HG03378 (cell line): ENCODE data around the gene SUCO.
"Not testable (repeated sequence)": the region's sequence is repeated elsewhere in the genome, so short reads cannot be mapped to it uniquely, and the experiment has no call there.

Experiments used
- ATAC-seq: cut with Tn5 transposase; IDR thresholded peaks from one replicate; pipeline ENCODE4 v1.9.1; 2021; ENCODE audit warnings: mild to moderate bottlenecking, moderate library complexity; ENCODE audit not compliant: unreplicated experiment

The SUCO gene

DNA sequence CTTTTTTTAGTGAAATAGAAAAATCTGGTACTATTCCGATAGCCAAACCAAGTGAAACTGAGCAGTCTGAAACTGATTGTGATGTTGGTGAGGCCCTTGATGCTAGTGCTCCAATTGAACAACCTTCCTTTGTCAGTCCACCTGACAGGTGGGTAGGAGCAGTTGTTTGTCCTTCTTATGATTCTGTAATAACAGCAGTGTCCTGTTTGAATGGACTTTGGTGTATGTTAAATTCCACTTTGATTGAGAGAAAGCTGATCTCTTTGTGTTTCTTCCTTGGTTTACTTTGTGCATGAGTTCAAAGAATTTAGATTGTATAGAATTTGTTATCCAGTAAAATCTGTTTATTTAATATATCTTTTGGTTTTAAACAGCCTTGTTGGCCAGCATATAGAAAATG is 24.3 kb downstream of the SUCO start:
- no peak for ATAC-seq

DNA sequence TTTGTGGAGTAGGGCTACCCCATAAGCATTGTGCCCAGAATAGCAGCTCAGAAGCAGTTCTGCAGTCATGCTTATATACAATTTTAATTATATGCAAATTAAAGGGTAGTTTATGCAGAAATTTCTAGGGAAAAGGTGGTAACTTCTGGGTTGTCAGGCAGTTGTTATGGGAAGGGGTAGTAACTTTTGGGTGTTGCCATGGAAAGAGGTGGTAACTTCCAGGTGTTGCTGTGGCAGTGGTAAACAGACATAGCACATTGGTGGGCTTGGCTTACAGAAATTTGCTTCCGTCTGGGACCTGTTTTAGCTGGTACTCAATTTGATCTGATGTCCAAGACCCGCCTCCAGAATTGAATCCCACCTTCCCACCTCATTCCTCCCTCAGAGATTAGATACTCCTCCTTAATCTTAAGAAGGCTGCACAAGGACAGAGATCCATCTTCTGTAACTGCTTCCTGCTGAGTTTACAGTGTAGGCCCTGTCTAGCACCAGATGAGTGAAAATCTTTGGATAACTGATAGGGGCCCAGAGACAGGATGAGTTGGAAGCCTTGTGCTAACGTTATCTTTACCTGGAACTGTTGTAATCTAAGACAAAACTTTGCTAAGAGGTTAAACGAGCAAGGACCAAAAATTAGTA is 26.7 kb downstream of the SUCO start:
- ATAC-seq: no peak

DNA sequence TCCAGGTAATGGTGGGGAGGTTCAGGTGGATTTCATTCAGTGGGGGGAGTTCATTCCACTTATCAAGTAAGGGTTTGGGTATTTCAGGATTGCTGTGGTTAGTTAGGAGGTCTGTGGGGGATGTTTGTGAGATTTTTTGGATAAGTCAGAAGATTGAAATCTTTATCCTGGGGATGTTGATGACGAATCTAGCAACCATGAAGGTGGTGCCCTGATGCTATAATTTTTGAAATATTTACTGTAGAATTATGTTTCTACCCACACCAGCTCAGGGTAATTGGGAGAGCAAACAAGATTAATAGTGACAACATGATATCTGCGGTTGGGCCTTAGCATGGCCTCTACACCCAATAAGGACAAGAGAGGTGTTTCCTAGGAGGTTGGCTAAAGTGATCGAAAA is 28.3 kb downstream of the SUCO start:
- no peak for ATAC-seq

DNA sequence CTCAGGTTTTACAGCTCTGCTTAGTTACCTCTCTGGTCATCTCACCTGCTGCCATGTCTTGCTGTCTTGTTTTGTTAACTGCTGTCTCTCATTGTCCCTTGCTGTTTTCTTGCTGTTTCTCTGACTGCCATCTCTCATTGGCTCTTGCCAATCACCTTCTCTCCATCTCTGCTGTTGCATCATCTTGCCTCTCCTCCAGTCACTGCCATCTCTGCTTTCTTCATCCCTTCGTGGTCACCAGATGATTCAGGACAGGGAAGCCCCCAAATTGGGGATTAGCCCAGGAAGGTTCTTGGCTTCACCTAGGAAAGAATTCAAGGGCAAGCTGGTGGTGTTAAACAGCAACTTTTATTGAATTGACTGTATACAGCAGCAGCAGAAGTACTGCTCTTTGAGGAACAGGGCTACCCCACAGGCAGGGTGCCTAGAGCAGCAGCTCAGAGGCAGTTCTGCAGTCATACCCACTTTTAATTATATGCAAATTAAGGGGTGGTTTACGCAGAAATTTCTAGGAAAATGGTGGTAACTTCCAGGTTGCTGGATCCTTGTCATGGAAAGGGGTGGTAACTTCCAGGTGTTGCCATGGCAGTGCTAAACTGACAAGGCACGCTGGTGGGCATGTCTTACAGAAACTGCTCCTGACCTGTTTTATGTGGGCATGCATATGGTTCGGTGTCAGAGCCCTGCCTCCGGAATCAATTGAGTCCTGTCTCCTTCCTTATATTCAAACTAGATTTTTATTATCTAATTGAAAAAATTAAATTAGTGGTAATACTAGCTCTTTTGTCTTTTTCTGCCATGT is 33.4 kb downstream of the SUCO start:
- no peak for ATAC-seq

DNA sequence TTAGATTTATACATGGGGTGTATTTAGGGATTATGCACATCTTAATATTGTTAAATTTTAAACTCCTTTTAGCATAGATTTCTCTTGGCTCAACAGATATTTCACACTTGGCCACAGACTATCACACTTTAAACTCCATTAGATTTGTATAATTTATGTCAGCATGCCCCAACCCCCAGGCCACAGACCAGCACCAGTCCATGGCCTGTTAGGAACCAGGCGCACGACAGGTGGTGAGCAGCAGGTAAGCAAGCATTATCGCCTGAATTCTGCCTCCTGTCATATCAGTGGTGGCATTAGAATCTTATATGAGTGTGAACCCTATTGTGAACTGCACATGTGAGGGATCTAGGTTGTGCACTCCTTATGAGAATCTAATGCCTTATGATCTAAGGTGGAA is 34.8 kb downstream of the SUCO start:
- ATAC-seq: no peak

DNA sequence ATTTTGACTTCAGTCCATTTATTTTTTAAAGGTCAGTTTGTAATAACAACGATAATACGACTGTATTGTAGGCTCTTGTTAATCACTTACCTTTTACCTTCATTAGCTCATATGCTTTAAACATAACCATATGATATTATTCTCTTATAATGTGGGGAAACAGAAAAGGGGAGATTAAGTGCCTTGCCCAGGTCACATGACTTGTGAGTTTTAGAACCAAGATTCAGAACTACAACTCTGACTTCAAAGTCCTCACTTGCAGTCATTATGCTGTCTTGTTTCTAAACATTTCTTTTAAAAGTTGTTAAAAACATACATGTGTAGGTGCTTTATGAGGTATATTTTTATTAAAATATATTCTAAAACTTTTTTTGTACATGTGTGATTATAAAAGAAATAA is 41.1 kb downstream of the SUCO start:
- no peak for ATAC-seq

DNA sequence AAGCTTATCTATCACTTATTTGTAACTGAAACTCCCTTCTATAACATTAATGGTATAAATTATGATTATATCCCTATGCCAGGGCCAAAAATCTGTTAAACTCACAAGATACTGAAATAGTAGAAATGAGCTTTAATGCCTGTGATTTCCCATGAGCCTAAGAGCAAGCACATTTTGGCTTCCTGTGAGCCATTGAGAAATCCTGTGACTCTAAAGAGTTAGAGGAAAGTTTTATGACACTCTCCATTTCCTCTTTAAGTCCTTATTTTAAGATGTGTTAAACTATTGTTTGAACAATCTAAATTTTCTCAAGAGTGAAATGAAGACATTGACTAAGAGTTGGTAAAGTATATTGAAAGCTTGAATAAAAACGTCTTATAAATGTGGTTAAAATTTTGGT is 45.6 kb downstream of the SUCO start:
- no peak for ATAC-seq

DNA sequence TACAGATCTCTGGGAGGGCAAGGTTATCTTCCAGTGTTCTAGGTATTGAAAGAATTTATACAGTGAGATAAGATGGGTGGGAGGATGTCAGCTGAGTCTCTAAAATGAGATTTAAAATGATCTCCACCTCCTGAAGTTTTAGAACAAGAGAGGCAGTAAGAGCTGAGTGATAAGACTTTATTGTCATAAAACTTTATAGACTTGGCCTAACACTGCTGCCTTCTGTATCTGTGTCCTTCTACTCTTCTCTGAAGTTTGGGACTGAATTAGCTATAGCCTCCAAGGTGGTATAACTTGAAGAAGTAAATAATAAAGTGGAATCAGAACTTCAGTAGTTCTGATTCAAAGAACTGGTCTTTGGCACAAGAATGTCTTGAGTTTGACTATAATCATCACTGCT is 48.3 kb downstream of the SUCO start:
- no peak for ATAC-seq

DNA sequence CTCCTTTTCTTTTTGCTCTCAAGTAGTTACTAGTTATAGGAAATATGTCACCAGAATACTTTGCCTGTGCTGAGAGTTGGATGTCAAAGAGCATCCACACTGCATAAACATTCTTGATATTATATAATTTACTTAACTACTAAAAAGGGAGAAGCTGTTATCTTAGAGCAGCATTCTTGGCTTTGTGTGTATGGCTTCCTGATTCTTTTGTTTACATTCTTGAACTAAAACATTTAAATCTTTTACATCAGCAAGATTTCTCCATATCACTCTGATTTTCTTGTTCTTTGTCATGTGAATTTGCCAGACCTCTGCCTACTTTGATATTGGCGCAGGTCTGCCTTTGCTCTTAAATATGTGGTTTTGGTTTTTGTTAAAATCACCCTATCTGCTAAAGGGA is 48.8 kb downstream of the SUCO start:
- no peak for ATAC-seq

DNA sequence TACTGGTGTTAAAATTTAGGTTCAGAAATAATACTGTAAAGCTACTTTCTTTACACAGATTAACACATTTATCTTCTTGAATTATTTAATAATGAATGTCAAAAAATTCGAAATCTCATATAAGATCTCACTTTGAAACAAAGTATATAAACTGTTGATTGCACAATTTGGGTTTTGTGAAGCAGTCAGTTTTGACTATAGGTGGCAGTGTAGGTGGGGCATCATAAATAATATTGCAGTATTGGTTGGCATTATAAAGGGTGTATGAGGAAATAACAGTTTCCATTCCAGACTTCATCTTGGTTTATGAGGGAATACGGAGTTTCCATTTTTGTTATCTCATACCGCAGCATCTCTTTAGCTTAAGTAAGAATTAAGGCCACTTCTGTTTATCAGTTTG is 49.9 kb downstream of the SUCO start:
- no peak for ATAC-seq

DNA sequence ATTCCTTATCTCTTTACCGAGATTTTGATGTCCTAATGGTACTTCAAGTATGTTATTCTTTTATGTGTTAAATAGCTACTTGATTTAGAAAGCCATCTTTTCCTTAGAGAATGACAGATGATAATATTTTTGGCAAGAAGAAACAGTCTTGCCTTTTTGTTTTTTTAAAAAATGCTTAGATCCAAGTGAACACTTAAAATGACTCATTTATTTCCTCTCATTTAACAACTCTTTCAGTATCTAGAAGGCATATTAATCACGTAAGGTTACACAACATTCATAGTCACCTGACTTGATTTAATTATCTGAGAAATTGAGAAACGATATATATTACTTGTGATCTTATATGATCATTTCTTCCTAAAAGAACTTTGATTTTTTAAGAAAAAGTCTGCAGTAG is 52.4 kb downstream of the SUCO start:
- no peak for ATAC-seq

DNA sequence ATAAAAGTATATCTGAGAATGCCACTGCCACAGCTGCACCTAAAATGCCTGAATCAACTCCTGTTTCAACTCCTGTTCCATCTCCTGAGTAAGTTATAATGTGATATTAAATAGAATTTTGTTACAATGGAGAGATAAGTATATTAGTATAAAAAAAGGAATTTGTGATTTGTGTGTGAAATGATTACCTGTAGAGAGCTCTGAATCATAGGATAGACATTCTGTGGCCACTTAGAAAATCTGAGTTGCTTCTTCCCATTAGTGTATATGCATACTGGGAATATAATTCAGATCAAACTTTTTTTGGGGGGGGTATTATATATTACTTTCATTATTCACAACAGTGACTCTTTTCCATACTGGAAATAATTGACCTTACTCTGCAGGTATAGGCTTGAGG is 52.9 kb downstream of the SUCO start:
- no peak for ATAC-seq

DNA sequence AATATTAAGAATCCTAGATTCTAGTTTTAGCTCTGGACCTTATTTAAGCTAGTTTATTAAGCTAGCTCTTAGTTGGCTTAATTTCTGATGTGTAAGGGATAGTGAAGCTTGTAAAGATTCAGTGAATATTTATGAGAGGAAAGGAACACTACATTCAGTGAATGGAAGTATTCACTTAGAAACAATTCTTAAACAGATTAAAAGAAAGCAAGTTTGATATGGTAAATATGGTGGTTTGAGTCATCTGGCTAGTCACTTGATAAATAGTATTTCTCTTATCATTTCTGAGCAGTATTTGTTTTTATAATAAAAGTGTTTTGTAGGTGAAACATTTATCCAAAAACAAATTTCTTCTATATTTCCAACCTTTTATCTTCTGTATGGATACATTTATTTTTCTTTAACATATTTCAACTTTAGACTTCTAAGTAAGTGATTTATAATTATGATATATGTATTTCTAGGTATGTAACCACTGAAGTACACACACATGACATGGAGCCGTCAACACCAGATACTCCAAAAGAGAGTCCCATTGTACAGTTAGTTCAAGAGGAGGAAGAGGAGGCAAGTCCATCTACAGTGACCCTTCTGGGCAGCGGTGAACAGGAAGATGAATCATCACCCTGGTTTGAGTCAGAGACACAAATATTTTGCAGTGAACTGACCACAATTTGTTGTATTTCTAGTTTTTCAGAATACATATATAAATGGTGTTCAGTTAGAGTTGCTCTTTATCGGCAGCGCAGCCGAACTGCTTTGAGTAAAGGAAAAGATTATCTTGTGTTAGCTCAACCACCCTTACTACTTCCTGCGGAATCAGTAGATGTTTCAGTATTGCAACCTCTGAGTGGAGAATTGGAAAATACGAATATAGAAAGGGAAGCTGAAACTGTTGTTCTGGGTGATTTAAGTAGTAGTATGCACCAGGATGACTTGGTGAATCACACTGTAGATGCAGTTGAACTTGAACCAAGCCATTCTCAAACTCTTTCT is 55.6 kb downstream of the SUCO start:
- ATAC-seq: no peak

DNA sequence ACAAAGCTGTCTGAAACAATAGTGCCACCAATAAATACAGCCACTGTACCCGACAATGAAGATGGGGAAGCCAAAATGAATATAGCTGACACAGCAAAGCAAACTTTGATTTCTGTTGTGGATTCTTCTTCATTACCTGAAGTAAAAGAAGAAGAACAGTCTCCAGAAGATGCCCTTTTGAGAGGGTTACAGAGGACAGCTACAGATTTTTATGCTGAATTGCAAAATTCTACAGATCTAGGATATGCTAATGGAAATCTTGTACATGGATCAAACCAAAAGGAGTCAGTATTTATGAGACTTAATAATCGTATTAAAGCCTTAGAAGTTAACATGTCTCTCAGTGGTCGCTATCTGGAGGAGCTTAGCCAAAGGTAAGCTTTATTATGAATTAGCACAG is 56.6 kb downstream of the SUCO start:
- no peak for ATAC-seq

DNA sequence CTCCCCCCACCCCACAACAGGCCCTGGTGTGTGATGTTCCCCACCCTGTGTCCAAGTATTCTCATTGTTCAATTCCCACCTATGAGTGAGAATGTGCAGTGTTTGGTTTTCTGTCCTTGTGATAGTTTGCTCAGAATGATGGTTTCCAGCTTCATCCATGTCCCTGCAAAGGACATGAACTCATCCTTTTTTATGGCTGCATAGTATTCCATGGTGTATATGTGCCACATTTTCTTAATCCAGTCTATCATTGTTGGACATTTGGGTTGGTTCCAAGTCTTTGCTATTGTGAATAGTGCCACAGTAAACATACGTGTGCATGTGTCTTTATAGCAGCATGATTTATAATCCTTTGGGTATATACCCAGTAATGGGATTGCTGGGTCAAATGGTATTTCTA is 58.5 kb downstream of the SUCO start:
- not testable (repeated sequence) for ATAC-seq

DNA sequence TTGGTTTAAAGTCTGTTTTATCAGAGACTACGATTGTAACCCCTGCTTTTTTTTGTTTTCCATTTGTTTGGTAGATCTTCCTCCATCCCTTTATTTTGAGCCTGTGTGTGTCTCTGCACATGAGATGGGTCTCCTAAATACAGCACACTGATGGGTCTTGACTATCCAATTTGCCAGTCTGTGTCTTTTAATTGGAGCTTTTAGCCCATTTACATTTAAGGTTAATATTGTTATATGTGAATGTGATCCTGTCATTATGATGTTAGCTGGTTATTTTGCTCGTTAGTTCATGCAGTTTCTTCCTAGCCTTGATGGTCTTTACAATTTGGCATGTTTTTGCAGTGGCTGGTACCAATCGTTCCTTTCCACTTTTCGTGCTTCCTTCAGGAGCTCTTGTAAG is 62.1 kb downstream of the SUCO start:
- not testable (repeated sequence) for ATAC-seq

DNA sequence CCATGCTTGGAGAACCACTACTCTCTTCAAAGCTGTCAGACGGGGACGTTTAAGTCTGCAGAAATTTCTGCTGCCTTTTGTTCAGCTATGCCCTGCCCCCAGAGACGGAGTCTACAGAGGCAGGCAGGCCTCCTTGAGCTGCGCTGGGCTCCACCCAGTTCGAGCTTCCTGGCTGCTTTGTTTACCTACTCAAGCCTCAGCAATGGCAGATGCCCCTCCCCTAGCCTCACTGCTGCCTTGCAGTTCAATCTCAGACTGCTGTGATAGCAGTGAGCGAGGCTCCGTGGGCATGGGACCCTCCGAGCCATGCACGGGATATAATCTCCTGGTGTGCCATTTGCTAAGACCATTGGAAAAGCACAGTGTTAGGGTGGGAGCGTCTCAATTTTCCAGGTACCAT is 63.8 kb downstream of the SUCO start:
- ATAC-seq: not testable (repeated sequence)

DNA sequence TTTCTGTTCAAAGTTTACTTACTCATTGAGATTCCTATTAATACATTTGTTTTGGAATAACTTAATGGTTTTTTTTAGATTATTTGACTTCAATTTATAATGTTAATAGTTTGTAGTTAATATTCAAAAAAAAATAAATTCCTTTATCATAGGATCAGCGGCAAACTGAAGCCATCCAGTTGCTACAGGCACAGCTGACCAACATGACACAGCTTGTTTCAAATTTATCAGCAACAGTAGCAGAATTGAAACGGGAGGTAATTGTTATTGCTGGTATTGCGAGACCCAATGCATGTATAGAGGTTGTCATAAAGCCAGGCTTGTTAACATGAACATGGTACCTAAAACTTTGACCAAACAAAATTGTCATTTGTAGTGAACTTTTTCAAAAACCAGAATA is 67.0 kb downstream of the SUCO start:
- ATAC-seq: no peak

DNA sequence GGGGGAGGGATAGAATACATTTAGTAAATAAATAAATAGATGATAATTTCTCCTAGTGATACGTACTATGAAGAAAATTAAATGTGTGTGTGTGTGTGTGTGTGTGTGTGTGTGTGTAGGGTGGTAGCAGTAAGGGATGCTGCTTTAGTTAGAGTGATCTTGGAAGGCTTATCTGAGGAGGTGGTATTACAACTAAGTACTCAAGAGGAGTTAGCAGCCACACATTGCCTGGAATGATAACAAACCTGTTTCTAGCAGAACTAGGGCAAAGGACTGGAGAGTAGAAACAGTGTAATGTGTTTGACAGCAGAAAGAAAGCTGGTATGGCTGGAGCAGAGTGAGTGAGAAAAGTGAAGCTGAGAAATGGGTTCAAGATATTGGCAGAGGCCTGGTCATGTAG is 67.7 kb downstream of the SUCO start:
- ATAC-seq: no peak

DNA sequence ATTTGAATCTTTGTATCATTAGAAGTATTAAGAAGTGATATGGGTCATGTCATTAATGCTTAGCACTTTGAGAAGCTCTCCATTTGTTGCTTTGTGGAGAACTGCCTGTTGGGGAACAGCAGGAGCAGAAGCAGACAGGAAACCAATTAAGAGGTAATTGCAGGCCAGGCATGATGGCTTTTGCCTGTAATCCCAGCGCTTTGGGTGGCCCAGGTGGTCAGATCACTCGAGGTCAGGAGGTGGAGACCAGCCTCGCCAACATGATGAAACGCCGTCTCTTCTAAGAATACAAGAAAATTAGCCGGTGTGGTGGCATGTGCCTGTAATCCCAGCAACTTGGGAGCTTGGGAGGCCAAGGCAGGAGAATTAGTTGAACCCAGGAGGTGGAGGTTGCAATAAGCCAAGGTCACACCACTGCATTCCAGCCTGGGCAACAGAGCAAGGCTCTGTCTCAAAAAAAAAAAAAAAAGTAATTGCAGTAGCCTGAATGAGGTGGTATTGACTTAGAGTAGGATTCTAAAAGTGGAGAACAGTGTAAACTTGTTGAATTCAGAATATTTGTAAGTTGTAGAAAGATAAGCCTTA is 68.2 kb downstream of the SUCO start:
- no peak for ATAC-seq

DNA sequence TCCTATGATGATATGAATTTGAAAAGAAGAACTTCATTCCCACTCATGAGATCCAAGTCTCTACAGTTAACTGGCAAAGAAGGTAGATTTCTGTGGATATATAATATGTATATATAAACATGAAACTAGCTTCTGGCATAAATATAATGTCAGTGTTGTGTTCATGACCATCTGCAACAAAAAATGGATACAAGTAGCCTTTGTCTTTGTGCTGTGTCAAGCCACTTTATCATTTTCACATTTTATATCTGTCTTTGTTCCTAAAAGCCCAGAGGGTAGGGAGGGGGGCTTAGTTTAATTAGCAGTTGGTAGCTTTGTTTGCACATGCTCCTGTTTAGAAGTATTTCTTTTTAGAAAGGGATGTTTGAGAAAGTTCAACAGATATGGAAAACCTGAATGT is 69.8 kb downstream of the SUCO start:
- no peak for ATAC-seq
